HepG2 (cell line): Measurements from ENCODE around the gene LCAT. TPM values are rescaled to one million over a fixed set of nuclear protein-coding genes. Genes with fewer than 3 reads are reported as not detected.
A peak's percentile ranks its signal among the peaks of the same experiment; 100 is the strongest.

Source experiments
- DNMT3B ChIP-seq: conservative IDR thresholded peaks from 2 replicates; pipeline ENCODE4 v1.6.1; 2016; ENCODE audit warnings: missing biosample characterization, control low read depth
- DR1 ChIP-seq: sonication (generic); formaldehyde crosslinking; IDR thresholded peaks from 2 replicates; pipeline ENCODE4 v1.8.0; 2021; ENCODE audit warnings: mild to moderate bottlenecking, missing genetic modification reagents, inconsistent platforms
- GTF2F1 ChIP-seq: fragments of 150-350 bp; IDR thresholded peaks from 2 replicates; pipeline ENCODE4 v1.6.1; 2014; ENCODE audit warnings: low read length
- JARID2 ChIP-seq: sonication (generic); formaldehyde crosslinking; IDR thresholded peaks from 2 replicates; pipeline ENCODE4 v1.8.1; 2023; ENCODE audit warnings: missing genetic modification reagents, inconsistent platforms; ENCODE audit not compliant: insufficient replicate concordance
- KDM5B ChIP-seq: sonication (generic); formaldehyde crosslinking; IDR thresholded peaks from 2 replicates; pipeline ENCODE4 v1.4.0; 2020; ENCODE audit warnings: missing genetic modification reagents, mild to moderate bottlenecking, borderline replicate concordance
- POLR2G ChIP-seq: fragments of 200-400 bp; formaldehyde crosslinking; IDR thresholded peaks from 2 replicates; pipeline ENCODE4 v1.6.1; 2018; ENCODE audit warnings: mild to moderate bottlenecking, low read depth, low read length, moderate library complexity
- TEAD3 ChIP-seq: optimal IDR thresholded peaks from 2 replicates; pipeline ENCODE3; 2016; ENCODE audit warnings: borderline replicate concordance
- ZBTB7A ChIP-seq: sonication (generic); formaldehyde crosslinking; IDR thresholded peaks from 2 replicates; pipeline ENCODE4 v1.8.0; 2022; ENCODE audit warnings: mild to moderate bottlenecking, missing genetic modification reagents
- ZC3H13 ChIP-seq: sonication (generic); formaldehyde crosslinking; IDR thresholded peaks from 2 replicates; pipeline ENCODE4 v1.8.1; 2023; ENCODE audit warnings: mild to moderate bottlenecking, missing genetic modification reagents, moderate library complexity
- ZNF3 ChIP-seq: IDR thresholded peaks from 2 replicates; pipeline ENCODE4 v1.7.0; 2017; ENCODE audit warnings: inconsistent platforms
- ZNF543 ChIP-seq: sonication (generic); formaldehyde crosslinking; IDR thresholded peaks from 2 replicates; pipeline ENCODE4 v1.4.0; 2020; ENCODE audit warnings: mild to moderate bottlenecking, missing genetic modification reagents
- ZNF777 ChIP-seq: sonication (generic); formaldehyde crosslinking; IDR thresholded peaks from 2 replicates; pipeline ENCODE4 v1.4.0; 2020; ENCODE audit warnings: missing genetic modification reagents
- polyA plus RNA-seq, 8 experiments: library from polyadenylated mRNA; depleted of rRNA in 3 of 8; stranded (reverse) in 7 of 8; unstranded in 1 of 8; fragments of >200 nt; fragmentation: Illumina TruSeq in 4 of 8; extraction: Trizol in 4 of 8; gene quantifications; 2 replicates each; pipeline versions ENCODE4 v1.2.1 to v1.2.3, GENCODE V29; 2011 to 2016; ENCODE audit warnings: low read depth in 4 of 8, missing spikeins in 1 of 8, mixed read lengths in 1 of 8; ENCODE audit not compliant: insufficient read depth in 1 of 8
- total RNA-seq, 5 experiments: library from RNA; depleted of rRNA; stranded (reverse); fragments of >200 nt; fragmentation: Illumina TruSeq; extraction: Trizol; gene quantifications; 2 replicates each; pipeline ENCODE4 v1.2.3, GENCODE V29; 2016; ENCODE audit warnings: low read depth in 1 of 5
- TF ChIP-seq, protein P1 (sequence below): sonication (generic); formaldehyde crosslinking; IDR thresholded peaks from 2 replicates; pipeline ENCODE4 v1.4.0; 2020; ENCODE audit warnings: missing genetic modification reagents
- TF ChIP-seq, protein P2 (sequence below): sonication (generic); formaldehyde crosslinking; conservative IDR thresholded peaks from 2 replicates; pipeline ENCODE4 v1.4.0; 2020; ENCODE audit warnings: mild to moderate bottlenecking, missing genetic modification reagents, moderate library complexity
- TF ChIP-seq, protein P3 (sequence below): sonication (generic); formaldehyde crosslinking; IDR thresholded peaks from 2 replicates; pipeline ENCODE4 v1.5.0; 2020; ENCODE audit warnings: mild to moderate bottlenecking, missing genetic modification reagents, moderate library complexity
- TF ChIP-seq, protein P4 (sequence below): IDR thresholded peaks from 2 replicates; pipeline ENCODE4 v1.6.1; 2016; ENCODE audit warnings: mild to moderate bottlenecking
- TF ChIP-seq, protein P5 (sequence below): sonication (generic); formaldehyde crosslinking; IDR thresholded peaks from 2 replicates; pipeline ENCODE4 v1.5.0; 2020; ENCODE audit warnings: mild to moderate bottlenecking, missing genetic modification reagents

LCAT gene
- total and polyA plus RNA-seq, 2 of the 13 experiments (the other 11 are each of a cell fraction or from before 2014, with no cell fraction given), result 36.1 to 38.9 TPM

DNA sequence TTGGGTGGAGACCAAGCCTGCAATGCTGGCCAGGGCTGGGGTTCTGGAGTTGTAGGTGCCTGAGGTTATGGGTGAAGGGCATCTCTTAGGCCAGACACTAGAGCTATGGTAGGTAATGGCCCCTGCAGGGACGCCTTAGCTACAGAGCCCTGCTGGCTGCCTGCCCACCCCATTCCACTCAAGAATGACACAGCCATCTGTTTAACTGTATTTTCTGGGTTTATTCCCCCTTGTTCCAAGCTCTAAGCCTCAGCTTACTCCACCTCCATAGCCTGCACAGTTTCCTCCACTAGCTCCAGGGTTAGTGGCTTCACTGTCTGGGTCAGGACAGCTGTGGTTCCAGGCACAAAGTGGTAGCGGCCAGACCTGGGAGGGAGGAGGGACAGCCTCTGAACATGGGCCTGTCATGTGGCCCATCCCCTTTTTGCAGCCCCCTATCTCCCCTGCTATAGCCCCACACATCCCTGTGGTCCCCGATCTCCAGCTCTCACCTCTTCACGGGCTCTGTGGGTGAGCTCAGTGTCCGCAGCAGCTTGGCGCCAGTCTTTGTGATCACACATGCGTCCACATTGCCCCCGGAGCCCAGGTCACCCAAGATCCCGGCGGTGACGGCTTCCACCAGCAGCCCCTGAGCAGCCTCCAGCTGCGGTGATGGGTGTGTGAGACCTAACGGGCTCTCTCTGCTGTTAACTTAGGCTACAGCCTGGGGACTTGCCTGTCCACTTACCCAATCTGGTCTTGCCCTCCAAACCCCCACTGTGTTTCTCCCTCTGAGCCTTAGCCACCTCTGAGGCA, 9.4 kb downstream of the LCAT start (continued):
- TF ChIP-seq, protein P1, sequence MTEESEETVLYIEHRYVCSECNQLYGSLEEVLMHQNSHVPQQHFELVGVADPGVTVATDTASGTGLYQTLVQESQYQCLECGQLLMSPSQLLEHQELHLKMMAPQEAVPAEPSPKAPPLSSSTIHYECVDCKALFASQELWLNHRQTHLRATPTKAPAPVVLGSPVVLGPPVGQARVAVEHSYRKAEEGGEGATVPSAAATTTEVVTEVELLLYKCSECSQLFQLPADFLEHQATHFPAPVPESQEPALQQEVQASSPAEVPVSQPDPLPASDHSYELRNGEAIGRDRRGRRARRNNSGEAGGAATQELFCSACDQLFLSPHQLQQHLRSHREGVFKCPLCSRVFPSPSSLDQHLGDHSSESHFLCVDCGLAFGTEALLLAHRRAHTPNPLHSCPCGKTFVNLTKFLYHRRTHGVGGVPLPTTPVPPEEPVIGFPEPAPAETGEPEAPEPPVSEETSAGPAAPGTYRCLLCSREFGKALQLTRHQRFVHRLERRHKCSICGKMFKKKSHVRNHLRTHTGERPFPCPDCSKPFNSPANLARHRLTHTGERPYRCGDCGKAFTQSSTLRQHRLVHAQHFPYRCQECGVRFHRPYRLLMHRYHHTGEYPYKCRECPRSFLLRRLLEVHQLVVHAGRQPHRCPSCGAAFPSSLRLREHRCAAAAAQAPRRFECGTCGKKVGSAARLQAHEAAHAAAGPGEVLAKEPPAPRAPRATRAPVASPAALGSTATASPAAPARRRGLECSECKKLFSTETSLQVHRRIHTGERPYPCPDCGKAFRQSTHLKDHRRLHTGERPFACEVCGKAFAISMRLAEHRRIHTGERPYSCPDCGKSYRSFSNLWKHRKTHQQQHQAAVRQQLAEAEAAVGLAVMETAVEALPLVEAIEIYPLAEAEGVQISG (CRISPR knock-in tag), result no peak
- TF ChIP-seq ZNF777 (CRISPR knock-in tag) (peak; percentile 6; the same call in 1 of the 2 replicates), ZNF543 (no peak), DNMT3B (CRISPR knock-in tag) (no peak), JARID2 (CRISPR knock-in tag) (peak; percentile 33), POLR2G (peak; percentile 53), KDM5B (CRISPR knock-in tag) (peak; percentile 22; the same call in 1 of the 2 replicates), GTF2F1 (no peak), DR1 (CRISPR knock-in tag) (no peak), ZNF3 (no peak), ZC3H13 (CRISPR knock-in tag) (peak; percentile 23; the same call in 1 of the 2 replicates), ZBTB7A (CRISPR knock-in tag) (no peak), TEAD3 (no peak)
- TF ChIP-seq, protein P2, sequence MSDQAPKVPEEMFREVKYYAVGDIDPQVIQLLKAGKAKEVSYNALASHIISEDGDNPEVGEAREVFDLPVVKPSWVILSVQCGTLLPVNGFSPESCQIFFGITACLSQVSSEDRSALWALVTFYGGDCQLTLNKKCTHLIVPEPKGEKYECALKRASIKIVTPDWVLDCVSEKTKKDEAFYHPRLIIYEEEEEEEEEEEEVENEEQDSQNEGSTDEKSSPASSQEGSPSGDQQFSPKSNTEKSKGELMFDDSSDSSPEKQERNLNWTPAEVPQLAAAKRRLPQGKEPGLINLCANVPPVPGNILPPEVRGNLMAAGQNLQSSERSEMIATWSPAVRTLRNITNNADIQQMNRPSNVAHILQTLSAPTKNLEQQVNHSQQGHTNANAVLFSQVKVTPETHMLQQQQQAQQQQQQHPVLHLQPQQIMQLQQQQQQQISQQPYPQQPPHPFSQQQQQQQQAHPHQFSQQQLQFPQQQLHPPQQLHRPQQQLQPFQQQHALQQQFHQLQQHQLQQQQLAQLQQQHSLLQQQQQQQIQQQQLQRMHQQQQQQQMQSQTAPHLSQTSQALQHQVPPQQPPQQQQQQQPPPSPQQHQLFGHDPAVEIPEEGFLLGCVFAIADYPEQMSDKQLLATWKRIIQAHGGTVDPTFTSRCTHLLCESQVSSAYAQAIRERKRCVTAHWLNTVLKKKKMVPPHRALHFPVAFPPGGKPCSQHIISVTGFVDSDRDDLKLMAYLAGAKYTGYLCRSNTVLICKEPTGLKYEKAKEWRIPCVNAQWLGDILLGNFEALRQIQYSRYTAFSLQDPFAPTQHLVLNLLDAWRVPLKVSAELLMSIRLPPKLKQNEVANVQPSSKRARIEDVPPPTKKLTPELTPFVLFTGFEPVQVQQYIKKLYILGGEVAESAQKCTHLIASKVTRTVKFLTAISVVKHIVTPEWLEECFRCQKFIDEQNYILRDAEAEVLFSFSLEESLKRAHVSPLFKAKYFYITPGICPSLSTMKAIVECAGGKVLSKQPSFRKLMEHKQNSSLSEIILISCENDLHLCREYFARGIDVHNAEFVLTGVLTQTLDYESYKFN (CRISPR knock-in tag), result no peak
- TF ChIP-seq, protein P3, sequence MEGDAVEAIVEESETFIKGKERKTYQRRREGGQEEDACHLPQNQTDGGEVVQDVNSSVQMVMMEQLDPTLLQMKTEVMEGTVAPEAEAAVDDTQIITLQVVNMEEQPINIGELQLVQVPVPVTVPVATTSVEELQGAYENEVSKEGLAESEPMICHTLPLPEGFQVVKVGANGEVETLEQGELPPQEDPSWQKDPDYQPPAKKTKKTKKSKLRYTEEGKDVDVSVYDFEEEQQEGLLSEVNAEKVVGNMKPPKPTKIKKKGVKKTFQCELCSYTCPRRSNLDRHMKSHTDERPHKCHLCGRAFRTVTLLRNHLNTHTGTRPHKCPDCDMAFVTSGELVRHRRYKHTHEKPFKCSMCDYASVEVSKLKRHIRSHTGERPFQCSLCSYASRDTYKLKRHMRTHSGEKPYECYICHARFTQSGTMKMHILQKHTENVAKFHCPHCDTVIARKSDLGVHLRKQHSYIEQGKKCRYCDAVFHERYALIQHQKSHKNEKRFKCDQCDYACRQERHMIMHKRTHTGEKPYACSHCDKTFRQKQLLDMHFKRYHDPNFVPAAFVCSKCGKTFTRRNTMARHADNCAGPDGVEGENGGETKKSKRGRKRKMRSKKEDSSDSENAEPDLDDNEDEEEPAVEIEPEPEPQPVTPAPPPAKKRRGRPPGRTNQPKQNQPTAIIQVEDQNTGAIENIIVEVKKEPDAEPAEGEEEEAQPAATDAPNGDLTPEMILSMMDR (CRISPR knock-in tag), result 0 out of 2 replicates have a peak, but pooled peaks have one; percentile 6
- TF ChIP-seq, protein P4, sequence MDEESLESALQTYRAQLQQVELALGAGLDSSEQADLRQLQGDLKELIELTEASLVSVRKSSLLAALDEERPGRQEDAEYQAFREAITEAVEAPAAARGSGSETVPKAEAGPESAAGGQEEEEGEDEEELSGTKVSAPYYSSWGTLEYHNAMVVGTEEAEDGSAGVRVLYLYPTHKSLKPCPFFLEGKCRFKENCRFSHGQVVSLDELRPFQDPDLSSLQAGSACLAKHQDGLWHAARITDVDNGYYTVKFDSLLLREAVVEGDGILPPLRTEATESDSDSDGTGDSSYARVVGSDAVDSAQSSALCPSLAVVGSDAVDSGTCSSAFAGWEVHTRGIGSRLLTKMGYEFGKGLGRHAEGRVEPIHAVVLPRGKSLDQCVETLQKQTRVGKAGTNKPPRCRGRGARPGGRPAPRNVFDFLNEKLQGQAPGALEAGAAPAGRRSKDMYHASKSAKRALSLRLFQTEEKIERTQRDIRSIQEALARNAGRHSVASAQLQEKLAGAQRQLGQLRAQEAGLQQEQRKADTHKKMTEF (CRISPR knock-in tag), result no peak
- TF ChIP-seq, protein P5, sequence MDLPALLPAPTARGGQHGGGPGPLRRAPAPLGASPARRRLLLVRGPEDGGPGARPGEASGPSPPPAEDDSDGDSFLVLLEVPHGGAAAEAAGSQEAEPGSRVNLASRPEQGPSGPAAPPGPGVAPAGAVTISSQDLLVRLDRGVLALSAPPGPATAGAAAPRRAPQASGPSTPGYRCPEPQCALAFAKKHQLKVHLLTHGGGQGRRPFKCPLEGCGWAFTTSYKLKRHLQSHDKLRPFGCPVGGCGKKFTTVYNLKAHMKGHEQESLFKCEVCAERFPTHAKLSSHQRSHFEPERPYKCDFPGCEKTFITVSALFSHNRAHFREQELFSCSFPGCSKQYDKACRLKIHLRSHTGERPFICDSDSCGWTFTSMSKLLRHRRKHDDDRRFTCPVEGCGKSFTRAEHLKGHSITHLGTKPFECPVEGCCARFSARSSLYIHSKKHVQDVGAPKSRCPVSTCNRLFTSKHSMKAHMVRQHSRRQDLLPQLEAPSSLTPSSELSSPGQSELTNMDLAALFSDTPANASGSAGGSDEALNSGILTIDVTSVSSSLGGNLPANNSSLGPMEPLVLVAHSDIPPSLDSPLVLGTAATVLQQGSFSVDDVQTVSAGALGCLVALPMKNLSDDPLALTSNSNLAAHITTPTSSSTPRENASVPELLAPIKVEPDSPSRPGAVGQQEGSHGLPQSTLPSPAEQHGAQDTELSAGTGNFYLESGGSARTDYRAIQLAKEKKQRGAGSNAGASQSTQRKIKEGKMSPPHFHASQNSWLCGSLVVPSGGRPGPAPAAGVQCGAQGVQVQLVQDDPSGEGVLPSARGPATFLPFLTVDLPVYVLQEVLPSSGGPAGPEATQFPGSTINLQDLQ, result peak; percentile 64; the same call in 1 of the 2 replicates
